DMS53 (cell line): ENCODE measurements around the gene COMMD3.
"Not testable (repeated sequence)": the region's sequence is repeated elsewhere in the genome, so short reads cannot be mapped to it uniquely, and the experiment has no call there.

Experiments
- DNase-seq: peaks from one replicate; lab custom pipeline; 2025; lab: John Stamatoyannopoulos, UW

COMMD3 gene

GRCh38 chr10:22316286-22317075 lies at the start of gene COMMD3:
COMMD3 (plus strand) TSS chr10:22316388; CDS start chr10:22316418, 30 bp downstream.
- peak; percentile 98 for DNase-seq

GRCh38 chr10:22268503-22268902 lies 47.7 kb upstream of the COMMD3 start:
- no peak for DNase-seq

- DNase-seq: no peak
Measured at GRCh38 chr10:22271786-22272185, 44.4 kb upstream of the COMMD3 start.

DNA sequence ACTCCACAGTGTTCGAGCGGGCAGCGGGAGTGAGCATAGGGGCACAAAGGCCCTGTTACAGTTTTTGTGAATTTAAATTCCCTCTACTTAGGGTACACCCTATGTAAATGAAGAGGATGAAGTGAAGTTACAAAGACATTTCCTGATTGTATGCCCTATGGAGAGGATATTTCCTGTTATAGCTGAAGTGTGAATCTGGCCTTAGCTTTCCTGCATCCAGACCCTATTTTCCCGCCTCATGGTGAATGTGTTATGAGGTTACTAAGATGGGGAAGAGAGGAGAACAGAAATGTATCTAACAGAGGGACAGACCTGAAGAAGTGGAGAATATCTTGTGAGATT lies 37.8 kb upstream of the COMMD3 start:
- DNase-seq: peak; percentile 76

- no peak for DNase-seq
Measured at GRCh38 chr10:22280078-22280477, 36.1 kb upstream of the COMMD3 start.

DNA sequence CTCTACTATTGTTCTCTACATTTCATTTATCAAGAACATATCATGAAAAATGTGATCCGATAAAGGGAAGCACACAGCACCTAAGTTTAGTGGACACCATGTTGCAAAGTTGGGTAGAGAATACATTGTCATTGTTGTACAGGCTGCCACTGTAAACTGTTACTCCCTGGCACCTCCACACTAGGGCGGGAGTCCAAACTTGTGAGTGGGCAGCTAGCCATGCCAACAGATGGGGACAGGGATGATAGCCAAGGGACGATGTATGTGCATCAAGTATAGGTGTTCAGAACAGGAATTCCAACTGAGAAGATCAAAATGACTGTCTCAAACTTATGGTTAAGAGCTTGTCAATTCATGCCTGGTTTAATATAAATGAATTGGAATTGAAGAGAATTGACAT lies 31.1 kb upstream of the COMMD3 start:
- DNase-seq: no peak

DNA sequence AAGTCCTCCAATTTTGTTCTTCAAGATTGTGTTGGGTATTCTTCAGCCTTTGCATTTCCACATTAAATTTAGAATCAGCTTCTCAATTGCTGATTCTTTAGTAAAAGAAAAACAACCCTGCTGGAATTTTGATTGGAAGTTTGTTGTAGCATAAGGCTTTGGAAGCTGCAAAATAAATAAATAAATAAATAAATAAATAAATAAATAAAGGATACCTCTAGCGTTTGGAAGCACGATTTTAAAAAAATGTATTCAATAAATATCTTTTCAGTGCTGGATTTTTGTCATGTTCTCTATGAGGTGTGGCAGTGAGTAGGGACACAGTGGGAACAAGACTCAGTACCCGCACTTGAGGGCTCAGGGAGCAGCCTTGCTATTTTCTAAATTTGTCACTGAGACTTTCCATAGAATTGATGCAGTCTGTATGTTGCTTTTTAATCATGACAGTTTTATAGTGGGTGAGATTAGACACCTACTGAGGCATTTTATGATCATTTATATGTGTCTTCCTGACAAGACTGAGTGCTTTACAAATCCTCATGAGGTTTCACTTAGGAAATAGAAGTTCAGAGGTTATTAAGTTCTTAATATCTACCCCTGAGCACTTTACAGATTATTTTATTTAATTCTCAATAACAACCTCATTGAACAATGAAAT lies 22.3 kb upstream of the COMMD3 start:
- DNase-seq: no peak

GRCh38 chr10:22294694-22295093 lies 21.5 kb upstream of the COMMD3 start:
- peak; percentile 56 for DNase-seq

DNA sequence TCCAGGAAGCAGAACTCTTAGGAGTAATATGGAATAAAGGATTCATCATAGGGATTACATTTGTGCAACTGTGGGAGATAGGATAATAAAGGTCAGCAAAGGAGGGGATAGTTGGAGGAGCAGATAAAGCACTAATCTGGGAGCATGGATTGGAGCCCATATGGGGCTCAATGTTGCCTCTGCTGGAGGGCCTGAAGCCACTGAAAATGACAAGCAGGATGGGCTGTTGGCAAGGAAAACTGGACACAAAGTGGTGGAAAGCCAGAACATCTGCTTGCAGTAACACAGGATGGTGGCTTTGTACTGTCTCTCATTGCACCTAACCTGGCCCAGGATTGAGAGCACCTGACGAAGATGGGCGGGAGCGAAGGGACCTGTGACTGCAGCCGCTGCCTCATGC lies 15.0 kb upstream of the COMMD3 start:
- peak; percentile 23 for DNase-seq

DNA sequence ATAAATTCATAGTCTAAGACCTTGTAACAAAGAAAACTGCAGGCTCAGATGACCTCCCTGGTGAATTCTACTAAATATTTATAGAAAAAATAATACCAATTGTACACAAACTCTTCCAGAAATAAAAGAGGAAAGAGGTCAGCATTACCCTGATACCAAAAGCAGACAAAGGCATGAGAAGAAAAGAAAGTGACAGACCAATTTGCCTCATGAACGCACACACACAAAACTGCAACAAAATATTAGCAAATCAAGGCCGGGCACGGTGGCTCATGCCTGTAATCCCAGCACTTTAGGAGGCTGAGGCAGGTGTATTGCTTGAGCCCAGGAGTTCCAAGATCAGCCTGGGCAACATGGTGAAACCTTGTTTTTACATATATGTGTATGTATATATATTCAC lies 12.7 kb upstream of the COMMD3 start:
- DNase-seq: no peak

GRCh38 chr10:22305721-22306120 lies 10.5 kb upstream of the COMMD3 start:
- DNase-seq: no peak

- peak; percentile 85 for DNase-seq
Measured at GRCh38 chr10:22308390-22308789, 7.8 kb upstream of the COMMD3 start.

DNA sequence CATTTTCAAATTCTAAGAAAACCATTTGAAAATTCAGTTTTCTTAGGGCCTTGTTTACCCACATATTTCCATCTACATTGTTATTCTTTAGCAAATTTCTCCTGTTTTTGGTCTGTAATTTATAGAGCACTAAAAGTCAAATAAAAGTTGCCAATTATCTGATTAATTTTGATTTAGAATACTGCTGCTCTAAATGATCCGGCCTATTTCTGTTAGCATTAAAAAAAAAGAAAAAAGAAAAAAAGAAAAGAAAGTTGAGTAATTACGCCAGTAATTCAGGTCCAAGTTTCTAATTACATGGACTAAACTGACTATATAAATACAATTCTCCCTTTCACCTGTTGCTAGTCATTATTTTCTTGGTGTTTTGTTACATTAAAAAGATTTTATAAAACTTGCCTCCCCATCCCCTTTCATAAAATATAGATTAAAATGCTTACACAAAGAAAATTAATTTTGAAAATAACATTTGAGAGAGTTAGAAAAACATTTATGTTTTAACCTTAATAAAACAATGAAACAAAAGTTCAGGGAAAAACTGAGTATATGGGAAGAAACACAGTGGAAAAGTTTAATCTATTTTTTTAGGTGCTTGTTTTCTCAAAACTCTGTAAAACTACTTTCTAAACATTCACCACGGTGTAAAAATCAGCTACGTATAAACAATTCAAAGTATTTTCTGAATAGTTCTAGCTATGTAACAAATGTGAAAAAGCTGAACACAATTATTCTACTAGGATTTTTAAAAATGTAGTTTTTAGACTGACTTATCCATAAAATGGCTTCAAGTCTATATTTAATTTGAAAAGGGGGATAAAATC lies 6.8 kb upstream of the COMMD3 start:
- no peak for DNase-seq

DNA sequence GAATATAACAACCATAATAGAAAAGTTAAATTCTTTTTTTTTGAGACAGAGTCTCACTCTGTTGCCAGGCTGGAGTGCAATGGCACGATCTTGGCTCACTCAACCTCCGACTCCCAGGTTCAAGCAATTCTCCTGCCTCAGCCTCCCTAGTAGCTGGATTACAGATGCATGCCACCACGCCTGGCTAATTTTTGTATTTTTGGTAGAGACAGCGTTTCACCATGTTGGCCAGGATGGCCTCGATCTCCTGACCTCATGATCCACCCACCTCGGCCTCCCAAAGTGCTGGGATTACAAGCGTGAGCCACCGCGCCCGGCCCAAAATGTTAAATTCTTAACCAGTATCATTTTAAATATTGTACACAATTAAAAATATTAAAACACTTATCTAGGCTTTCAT lies 6.2 kb upstream of the COMMD3 start:
- DNase-seq: not testable (repeated sequence)

GRCh38 chr10:22310928-22311327 lies 5.3 kb upstream of the COMMD3 start:
- no peak for DNase-seq

DNA sequence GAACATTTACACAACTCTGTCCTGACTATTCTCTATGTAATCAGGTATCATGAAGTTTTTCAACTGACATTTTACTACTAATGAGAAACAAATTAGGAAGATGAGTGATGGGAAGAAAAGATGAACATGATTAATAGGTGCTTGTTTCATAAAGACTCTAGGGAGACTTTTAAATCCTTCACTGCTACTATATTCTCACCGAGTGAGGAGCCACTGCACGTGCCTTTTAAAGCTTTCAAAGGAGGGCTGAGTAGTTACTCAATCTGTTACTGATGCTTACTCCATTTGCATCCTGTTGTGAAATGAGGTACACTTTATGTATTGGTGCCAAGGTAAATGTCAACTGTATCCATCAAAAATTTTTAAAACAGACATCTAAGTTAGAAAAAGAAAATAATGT lies 1.3 kb upstream of the COMMD3 start:
- DNase-seq: peak; percentile 26

DNA sequence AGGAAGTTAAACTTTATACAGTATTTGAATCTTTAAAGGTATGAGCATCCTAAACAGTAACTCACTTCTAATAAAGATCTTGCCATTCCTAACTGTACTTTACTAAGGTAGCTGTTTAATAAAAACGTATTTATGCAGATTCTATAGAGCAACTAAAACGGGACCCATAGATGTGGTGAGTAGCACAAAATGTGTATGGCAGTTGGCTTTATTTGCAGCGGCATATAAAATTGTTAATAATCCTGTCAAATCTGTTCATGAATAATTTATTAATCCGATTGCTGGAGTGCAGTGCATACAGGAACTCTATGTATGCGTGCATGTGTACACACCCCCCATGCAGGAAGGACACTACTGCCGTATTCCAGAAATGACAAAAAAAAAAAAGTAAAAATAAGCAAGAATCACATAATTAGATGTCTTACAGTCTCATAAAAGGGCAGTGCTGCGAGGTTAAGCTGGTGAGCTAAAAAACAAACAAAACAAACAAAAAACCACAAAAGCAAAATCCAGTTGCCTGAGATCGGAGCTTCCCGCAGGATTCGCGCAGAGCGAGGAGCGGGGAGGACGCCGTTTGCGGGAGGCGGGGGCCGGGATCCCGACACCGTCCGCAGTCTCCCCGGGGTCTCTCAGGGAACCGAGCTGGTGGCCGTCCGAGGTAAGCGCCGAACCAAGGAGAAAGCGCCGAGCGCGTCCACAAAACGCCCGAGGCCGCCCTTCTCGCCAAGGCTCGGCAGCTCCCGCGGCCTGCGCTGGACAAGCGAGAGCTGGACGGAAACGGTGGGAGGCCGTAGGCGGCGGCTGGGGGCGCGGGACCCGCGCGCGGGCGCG lies 518 bp upstream of the COMMD3 start:
- DNase-seq: peak; percentile 76

- DNase-seq: no peak
Measured at GRCh38 chr10:22317076-22317370, 835 bp downstream of the COMMD3 start.

GRCh38 chr10:22317771-22318565 lies 1.8 kb downstream of the COMMD3 start:
- DNase-seq: no peak

GRCh38 chr10:22318772-22319171 lies 2.6 kb downstream of the COMMD3 start:
- DNase-seq: no peak

DNA sequence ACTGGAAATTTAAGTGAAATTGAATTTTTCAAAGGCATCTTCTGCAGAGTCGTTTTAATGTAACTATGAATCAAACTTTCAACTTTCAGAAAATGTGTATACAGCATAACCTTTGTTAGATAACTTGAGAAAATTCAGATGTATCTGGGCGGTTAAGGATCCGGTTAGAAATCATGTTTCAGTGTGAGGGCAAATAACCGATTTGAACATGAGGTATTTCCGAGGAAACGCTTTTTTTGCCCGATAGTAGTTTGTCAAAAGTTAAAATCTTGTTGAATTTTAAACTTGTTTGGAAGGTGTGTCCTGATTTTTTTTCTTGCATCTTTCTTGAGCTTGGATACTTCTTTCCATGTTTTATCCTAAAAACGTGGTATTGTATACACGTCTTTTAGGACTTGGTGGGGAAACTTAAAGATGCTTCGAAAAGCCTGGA lies 3.4 kb downstream of the COMMD3 start:
- DNase-seq: no peak
